GM19023 (cell line): ENCODE data around the gene DYSF.

Source experiments
- ATAC-seq: cut with Tn5 transposase; IDR thresholded peaks from one replicate; pipeline ENCODE4 v1.9.1; 2021; ENCODE audit warnings: mild to moderate bottlenecking, moderate library complexity; ENCODE audit not compliant: unreplicated experiment

DYSF gene

DNA sequence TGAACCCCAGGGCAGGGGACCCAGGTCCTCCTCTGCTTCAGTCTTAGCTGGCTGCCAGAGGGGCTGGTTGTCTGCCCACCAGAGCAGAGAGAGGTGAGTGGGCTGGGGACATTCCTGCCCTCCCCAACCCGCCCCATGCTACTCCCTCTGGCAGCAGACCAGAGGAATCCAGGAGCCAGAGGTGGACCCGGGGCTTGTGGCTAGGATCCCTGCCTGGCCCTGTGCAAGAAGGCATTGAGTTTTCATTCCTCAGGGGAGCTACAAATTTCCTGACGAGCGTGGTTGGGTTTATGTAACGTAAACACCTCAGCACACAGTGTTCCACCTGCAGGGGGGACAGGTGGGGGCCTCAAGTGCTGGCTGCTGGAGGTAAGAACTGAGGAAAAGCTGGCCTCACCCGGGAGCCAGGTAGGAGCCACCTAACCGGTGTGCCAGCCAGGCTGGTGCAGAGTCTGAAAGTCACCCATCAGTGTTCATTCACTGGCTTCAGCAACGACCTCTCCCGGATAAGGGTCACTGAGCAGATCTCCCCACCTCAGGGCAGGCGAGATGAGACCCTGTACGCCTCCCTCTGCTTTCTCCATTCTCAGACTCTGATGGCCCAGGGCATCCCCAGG, 246.8 kb downstream of the DYSF start:
- ATAC-seq = no peak

DNA sequence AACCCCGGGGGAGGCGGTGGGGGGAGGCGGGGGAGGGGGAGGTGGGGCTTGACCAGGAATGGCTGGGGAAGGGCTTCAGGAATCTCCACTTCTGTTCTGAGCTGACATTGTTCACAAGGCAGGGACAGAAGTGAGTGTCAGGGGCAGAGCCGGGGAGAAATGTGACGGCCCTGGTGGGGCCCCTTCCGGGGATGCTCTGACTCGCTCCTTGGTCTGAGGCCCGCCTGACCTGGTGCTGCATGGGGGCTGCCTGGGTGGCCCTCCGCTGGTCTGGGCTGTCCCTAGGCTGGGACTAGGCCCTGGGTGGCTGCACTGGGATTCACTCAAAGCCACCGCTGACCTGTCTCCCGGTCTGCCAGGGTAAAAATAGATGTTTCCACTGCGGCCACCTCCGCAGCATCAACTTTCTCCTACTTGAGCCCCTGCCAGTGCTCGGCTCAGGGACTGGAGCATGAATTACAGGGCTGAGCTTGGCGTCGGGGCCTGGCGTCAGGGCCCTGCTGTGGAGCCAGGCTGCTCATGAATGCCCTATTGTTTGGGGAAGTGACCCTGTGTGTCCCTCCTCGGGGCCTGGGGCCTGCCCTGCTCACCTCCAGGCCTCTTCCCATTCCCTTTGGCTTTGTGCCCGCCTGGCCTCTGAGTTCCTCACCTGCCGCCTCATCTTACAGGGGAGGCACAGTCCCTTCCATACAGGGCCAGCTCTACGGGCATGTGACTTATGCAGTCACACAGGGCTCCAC, 247.5 kb downstream of the DYSF start:
- ATAC-seq = no peak

- no peak for ATAC-seq
Observed at GRCh38 chr2:71702071-71702970, 249.0 kb downstream of the DYSF start.

- ATAC-seq = no peak
Observed at GRCh38 chr2:71702971-71703898, 249.9 kb downstream of the DYSF start.

- ATAC-seq = no peak
Observed at GRCh38 chr2:71704131-71704561, 250.8 kb downstream of the DYSF start.

- no peak for ATAC-seq
Observed at GRCh38 chr2:71704688-71705087, 251.3 kb downstream of the DYSF start.

DNA sequence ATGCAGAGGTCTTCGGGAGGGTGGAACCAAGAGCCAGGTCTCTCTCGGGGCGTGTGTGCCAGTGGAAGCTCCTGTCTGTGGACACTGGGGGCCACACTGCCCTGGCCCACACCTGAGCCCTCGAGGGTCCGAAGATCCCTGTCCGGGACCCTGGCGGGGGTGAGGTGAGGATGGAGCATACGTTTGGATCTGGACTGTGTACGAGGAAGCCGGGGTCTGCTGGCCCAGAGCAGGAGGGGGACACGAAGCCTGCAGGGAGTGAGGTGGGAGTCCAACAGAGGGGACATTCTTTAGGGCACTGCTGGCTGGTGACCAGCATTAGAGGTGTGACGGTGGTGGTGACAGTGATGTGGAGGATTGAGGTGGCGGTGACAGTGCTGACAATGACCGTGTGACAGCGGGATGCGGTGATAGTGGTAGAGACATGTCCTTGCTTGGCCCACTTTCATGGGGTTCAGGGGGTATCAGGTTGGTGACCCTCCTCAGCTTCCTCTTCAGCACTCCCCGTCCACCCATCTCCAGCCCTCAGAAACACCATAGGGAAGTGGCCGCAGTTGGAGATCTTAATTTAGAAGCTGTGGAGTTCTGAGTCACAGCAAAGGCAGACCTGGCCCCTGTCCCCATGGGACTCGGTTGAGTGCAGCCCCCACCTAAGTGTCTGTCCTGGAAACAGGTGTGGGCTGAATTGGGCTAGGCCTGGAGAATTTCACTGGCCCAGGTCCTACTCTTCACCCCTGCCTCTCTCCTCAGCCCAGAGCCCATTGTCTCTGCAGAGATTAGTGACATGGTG, 252.0 kb downstream of the DYSF start:
- ATAC-seq = no peak

DNA sequence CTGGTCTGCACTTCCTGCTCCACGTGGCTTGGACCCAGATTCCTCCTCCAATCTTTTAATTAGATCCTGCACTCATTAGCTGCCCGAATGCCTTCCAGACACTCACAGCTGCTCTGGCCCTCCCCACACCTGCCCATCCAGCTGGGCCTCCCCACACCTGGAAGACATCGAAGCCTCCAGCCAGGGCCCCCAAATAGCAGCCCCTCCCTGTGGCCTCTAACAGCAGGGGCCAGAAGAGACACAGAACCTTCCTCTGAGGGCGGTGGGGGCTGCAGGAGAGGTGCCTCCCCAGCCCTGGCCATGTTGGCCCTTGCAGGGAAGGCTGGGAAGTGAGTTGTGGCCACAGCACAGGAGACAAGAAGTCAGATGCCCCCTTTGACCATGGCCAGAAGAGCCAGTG, 252.8 kb downstream of the DYSF start:
- no peak for ATAC-seq

DNA sequence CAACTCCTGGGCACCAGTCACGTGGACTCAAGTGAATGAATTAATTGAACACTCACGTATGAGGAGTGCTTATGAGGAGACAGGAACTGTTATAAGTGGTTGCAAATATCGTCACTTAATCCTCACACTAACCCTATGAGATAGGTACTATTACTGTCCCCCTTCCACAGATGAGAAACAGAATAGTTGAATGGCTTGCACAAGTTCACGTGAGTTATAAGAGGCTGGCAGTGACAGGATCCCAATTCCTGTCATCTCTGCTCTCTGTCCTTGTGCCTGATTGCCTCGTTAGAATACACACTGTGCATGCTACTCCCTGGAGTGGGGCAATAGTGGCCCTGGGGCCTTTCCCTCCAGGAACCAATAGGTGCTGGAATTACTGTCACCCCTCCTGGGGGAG, 253.5 kb downstream of the DYSF start:
- no peak for ATAC-seq

GRCh38 chr2:71710367-71711132, 257.2 kb downstream of the DYSF start:
- ATAC-seq = no peak

- no peak for ATAC-seq
Observed at GRCh38 chr2:71711133-71711855, 257.9 kb downstream of the DYSF start.

- no peak for ATAC-seq
Observed at GRCh38 chr2:71712158-71712818, 258.9 kb downstream of the DYSF start.

DNA sequence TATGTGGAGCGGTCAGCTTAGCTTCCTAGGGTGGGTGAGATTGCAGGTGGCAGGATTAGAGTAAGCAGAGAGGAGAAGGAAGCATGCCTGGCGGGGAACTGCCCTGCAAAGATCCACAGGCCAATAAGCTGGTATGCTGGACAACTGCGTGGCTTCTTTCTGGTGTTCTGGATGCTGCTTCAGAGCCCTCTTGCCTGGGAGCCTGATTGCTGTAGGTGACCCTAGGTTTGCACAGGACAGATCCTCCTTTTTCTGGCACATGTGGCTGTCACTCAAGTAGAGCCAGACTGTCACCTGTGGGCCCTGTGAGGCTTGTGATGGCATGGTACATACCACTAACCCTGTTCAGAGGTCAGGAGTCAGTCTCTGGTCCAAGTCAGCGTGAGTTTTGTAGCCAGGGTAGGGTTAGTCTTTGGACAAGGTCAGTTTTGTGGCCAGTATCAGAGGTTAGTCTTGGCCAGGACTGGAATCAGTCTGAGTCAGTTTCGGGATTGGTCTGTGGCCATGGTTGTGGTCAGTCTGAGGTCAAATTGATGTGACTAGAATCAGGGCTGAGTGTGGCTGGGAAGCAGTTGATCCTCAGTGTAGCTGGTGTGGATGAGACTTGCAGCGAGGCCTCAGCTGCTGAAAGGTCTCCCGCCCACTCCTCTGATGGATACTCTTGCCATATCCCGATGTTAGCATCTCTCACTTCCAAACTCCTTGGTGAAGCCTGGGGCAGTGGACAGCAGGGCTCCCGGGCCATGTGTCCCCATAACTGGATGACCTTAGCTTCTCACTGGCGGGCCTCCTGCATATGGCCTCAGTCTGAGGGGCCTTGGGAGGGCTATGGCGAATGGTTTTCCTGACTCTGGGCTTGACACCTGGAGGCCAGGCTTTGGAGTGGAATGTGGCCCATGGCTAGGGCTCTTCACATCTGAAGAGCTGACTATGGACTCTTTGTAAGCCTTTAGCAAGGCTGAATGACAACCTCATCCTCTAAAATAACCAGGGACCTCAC, 260.5 kb downstream of the DYSF start:
- no peak for ATAC-seq

DNA sequence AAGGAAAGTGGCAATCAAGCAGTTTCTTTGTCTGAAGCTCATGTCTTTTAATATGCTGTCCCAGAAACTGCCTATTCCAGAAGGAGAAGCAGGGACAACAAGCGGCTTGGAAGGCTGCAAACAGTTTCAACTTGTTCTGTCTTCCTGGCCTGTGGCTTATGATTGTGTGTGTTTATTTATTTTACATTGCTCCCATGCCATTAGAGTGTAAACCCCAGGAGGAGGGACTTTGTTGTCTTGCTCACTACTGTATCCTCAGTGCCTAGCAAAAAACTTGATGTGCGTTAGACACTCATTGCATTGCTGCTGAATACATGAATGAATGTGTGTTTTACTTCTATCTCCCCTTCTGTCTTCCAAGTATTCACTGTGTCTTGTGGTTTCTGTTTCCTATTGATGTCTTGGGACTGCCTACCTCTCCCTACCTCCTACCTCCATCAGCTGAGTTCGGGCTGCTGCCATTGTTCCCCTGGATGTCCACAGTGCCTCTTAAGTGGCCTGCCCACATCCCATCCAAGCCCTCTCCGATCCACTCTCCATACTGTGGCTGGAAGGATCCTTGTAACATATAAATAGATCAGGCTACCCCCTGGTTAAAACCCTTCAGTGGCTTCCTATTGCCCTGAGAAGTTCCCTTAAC, 261.4 kb downstream of the DYSF start:
- ATAC-seq = no peak

GRCh38 chr2:71715241-71715750, 261.9 kb downstream of the DYSF start:
- no peak for ATAC-seq
